IPS-18a (cell line): ENCODE measurements around the gene TBX19.

ENCODE experiments used
- H3K27ac ChIP-seq: one replicate; pipeline ENCODE4 v1.5.1; 2013; ENCODE audit warnings: low read length
- H3K27me3 ChIP-seq: one replicate; pipeline ENCODE4 v1.6.1; 2013; ENCODE audit warnings: mild to moderate bottlenecking, low read length; ENCODE audit not compliant: control insufficient read depth, insufficient read depth
- H3K36me3 ChIP-seq: one replicate; pipeline ENCODE4 v1.6.1; 2013; ENCODE audit warnings: low read depth, low read length; ENCODE audit not compliant: control insufficient read depth
- H3K4me1 ChIP-seq: one replicate; pipeline ENCODE4 v1.6.1; 2013; ENCODE audit warnings: low read depth, low read length; ENCODE audit not compliant: control insufficient read depth
- H3K4me3 ChIP-seq: one replicate; pipeline ENCODE4 v1.5.1; 2013; ENCODE audit warnings: low read length
- H3K9ac ChIP-seq: one replicate; pipeline ENCODE4 v1.6.1; 2013; ENCODE audit warnings: mild to moderate bottlenecking, low read length, moderate library complexity
- H3K9me3 ChIP-seq: one replicate; pipeline ENCODE4 v1.6.1; 2013; ENCODE audit warnings: low read depth, low read length; ENCODE audit not compliant: control insufficient read depth

Gene TBX19

GRCh38 chr1:168285521-168285790 lies 4.8 kb downstream of the TBX19 start:
- Histone ChIP-seq H3K36me3 (no peaks in the 10 kb centered on the region), H3K4me1 (peaks cover 19% of the 10 kb centered on the region), H3K4me3 (no peak overlapping the region), H3K9me3 (no peaks in the 10 kb centered on the region), H3K27me3 (no peaks in the 10 kb centered on the region), H3K9ac (no peak overlapping the region), H3K27ac (no peak overlapping the region)

- H3K9me3 ChIP-seq, result no peaks in the 10 kb centered on the region
- H3K36me3 ChIP-seq, result no peaks in the 10 kb centered on the region
- no peak overlapping the region for H3K27ac ChIP-seq
- H3K4me3 ChIP-seq, result no peak overlapping the region
- H3K27me3 ChIP-seq, result no peaks in the 10 kb centered on the region
- H3K9ac ChIP-seq, result no peak overlapping the region
- peaks cover 22% of the 10 kb centered on the region for H3K4me1 ChIP-seq
Observed at GRCh38 chr1:168285971-168286927, 5.6 kb downstream of the TBX19 start.

GRCh38 chr1:168287237-168287664 lies 6.6 kb downstream of the TBX19 start:
- H3K27me3 ChIP-seq, result no peaks in the 10 kb centered on the region
- H3K4me3 ChIP-seq, result no peak overlapping the region
- peaks cover 27% of the 10 kb centered on the region for H3K4me1 ChIP-seq
- no peak overlapping the region for H3K9ac ChIP-seq
- no peaks in the 10 kb centered on the region for H3K36me3 ChIP-seq
- H3K9me3 ChIP-seq, result no peaks in the 10 kb centered on the region
- no peak overlapping the region for H3K27ac ChIP-seq

- no peaks in the 10 kb centered on the region for H3K27me3 ChIP-seq
- H3K27ac ChIP-seq, result no peak overlapping the region
- H3K36me3 ChIP-seq, result no peaks in the 10 kb centered on the region
- H3K9ac ChIP-seq, result no peak overlapping the region
- H3K4me3 ChIP-seq, result no peak overlapping the region
- no peaks in the 10 kb centered on the region for H3K9me3 ChIP-seq
- peaks cover 27% of the 10 kb centered on the region for H3K4me1 ChIP-seq
Observed at GRCh38 chr1:168288311-168289052, 7.8 kb downstream of the TBX19 start.

- no peaks in the 10 kb centered on the region for H3K36me3 ChIP-seq
- no peaks in the 10 kb centered on the region for H3K27me3 ChIP-seq
- H3K9me3 ChIP-seq, result no peaks in the 10 kb centered on the region
- peaks cover 11% of the 10 kb centered on the region for H3K4me1 ChIP-seq
- no peak overlapping the region for H3K4me3 ChIP-seq
- no peak overlapping the region for H3K27ac ChIP-seq
- no peak overlapping the region for H3K9ac ChIP-seq
Observed at GRCh38 chr1:168291222-168291837, 10.7 kb downstream of the TBX19 start.

- Histone ChIP-seq H3K9me3 (no peaks in the 10 kb centered on the region), H3K27me3 (no peaks in the 10 kb centered on the region), H3K4me1 (peaks cover 8% of the 10 kb centered on the region), H3K36me3 (no peaks in the 10 kb centered on the region), H3K27ac (no peak overlapping the region), H3K4me3 (no peak overlapping the region), H3K9ac (no peak overlapping the region)
Observed at GRCh38 chr1:168293356-168293755, 12.7 kb downstream of the TBX19 start.

- H3K36me3 ChIP-seq, result no peaks in the 10 kb centered on the region
- peaks cover 8% of the 10 kb centered on the region for H3K4me1 ChIP-seq
- no peak overlapping the region for H3K4me3 ChIP-seq
- no peaks in the 10 kb centered on the region for H3K27me3 ChIP-seq
- H3K9ac ChIP-seq, result no peak overlapping the region
- H3K9me3 ChIP-seq, result no peaks in the 10 kb centered on the region
- H3K27ac ChIP-seq, result no peak overlapping the region
Observed at GRCh38 chr1:168295411-168296114, 14.9 kb downstream of the TBX19 start.

GRCh38 chr1:168297019-168297730 lies 16.5 kb downstream of the TBX19 start:
- H3K4me1 ChIP-seq, result no peaks in the 10 kb centered on the region
- no peak overlapping the region for H3K4me3 ChIP-seq
- H3K27me3 ChIP-seq, result no peaks in the 10 kb centered on the region
- H3K9ac ChIP-seq, result no peak overlapping the region
- H3K36me3 ChIP-seq, result no peaks in the 10 kb centered on the region
- H3K27ac ChIP-seq, result no peak overlapping the region
- no peaks in the 10 kb centered on the region for H3K9me3 ChIP-seq

GRCh38 chr1:168298446-168298845 lies 17.8 kb downstream of the TBX19 start:
- Histone ChIP-seq H3K36me3 (no peaks in the 10 kb centered on the region), H3K9ac (no peak overlapping the region), H3K27ac (no peak overlapping the region)

GRCh38 chr1:168300626-168301025 lies 19.9 kb downstream of the TBX19 start:
- H3K9ac ChIP-seq, result no peak overlapping the region
- no peaks in the 10 kb centered on the region for H3K9me3 ChIP-seq
- no peak overlapping the region for H3K4me3 ChIP-seq
- H3K27ac ChIP-seq, result no peak overlapping the region
- no peaks in the 10 kb centered on the region for H3K36me3 ChIP-seq
- H3K4me1 ChIP-seq, result no peaks in the 10 kb centered on the region
- H3K27me3 ChIP-seq, result no peaks in the 10 kb centered on the region

More at GRCh38 chr1:168298446-168298845, 17.8 kb downstream of the TBX19 start:
- no peak overlapping the region for H3K4me3 ChIP-seq
- no peaks in the 10 kb centered on the region for H3K27me3 ChIP-seq
- no peaks in the 10 kb centered on the region for H3K9me3 ChIP-seq
- H3K4me1 ChIP-seq, result no peaks in the 10 kb centered on the region
